Measurements from ENCODE around the gene ENDOG. TPM values are rescaled to one million over a fixed set of nuclear protein-coding genes. Genes with fewer than 3 reads are reported as not detected.
"Not testable (repeated sequence)": the region's sequence is repeated elsewhere in the genome, so short reads cannot be mapped to it uniquely, and the experiment has no call there.

The ENDOG gene
- total RNA-seq, 6 donors from 2014 or later, result 20.6 to 70.2 (median 28.8) TPM

DNA sequence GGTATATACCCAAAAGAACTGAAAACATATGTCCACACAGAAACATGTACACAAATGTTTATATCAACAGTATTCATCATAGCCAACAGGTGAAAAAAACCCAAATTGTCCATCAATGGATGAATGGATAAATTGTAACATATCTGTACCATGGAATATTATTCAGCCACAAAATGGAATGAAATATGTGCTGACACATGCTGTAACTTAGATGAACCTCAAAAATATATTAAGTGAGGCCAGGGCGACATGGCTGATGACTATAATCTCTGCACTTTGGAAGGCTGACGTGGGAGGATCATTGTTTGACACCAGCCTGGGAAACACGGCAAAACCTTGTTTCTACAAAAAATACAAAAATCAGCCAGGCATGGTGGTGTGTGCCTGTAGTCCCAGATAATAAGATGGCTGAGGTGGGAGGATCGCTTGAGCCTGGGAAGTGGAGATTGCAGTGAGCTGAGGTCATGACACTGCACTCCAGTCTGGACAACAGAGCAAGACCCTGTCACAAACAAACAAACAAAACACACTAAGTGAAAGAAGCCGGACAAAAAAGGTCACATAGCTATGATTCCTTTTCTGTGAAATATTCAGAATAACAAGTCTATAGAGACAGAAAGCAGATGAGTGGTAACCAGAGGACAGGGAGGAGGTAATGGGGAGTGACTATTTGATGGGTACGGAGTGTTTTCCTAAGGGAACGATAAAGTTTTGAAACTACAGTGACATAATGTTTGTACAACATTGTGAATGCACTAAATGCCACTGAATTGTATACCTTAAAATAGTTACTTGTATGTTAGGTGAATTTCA is 52.0 kb downstream of the ENDOG start:
- Histone ChIP-seq H3K36me3 (peaks cover 0 to 5% (median 0%) of the 10 kb centered on the region in 4 donors), H3K4me1 (no peaks in the 10 kb centered on the region), H3K27ac (no peak overlapping the region), H3K9me3 (no peaks in the 10 kb centered on the region), H3K4me3 (no peak overlapping the region), H3K27me3 (no peaks in the 10 kb centered on the region)
- ATAC-seq (ENCODE audit: low FRiP score in 2 of 2) (no peak), DNase-seq (no peak)
- TF ChIP-seq, protein P1, sequence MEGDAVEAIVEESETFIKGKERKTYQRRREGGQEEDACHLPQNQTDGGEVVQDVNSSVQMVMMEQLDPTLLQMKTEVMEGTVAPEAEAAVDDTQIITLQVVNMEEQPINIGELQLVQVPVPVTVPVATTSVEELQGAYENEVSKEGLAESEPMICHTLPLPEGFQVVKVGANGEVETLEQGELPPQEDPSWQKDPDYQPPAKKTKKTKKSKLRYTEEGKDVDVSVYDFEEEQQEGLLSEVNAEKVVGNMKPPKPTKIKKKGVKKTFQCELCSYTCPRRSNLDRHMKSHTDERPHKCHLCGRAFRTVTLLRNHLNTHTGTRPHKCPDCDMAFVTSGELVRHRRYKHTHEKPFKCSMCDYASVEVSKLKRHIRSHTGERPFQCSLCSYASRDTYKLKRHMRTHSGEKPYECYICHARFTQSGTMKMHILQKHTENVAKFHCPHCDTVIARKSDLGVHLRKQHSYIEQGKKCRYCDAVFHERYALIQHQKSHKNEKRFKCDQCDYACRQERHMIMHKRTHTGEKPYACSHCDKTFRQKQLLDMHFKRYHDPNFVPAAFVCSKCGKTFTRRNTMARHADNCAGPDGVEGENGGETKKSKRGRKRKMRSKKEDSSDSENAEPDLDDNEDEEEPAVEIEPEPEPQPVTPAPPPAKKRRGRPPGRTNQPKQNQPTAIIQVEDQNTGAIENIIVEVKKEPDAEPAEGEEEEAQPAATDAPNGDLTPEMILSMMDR (IDR thresholded peaks at IDR 0.05), result no peak
- TF ChIP-seq POLR2A (IDR thresholded peaks at IDR 0.05) (no peak), EP300 (IDR thresholded peaks at IDR 0.05) (no peak), POLR2AphosphoS5 (IDR thresholded peaks at IDR 0.05) (no peak)
- whole genome bisulfite sequencing, 2 donors, result 89 to 92% methylated on average over 7 of the region's 7 CpGs

DNA sequence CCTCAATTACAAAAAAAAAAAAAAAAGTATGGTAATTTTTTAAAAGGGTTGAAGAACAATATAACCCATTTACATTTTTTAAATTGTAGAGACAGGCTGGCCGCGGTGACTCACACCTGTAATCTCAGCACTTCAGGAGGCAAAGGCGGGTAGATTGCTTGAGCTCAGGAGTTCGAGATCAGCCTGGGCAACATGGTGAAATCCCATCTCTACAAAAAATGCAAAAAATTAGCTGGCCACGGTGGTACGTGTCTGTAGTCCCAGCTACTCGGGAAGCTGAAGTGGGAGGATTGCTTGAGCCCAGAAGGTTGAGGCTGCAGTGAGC is 52.6 kb downstream of the ENDOG start:
- H3K4me3 ChIP-seq; DNase-seq; H3K36me3 ChIP-seq; H3K27ac ChIP-seq; ATAC-seq (ENCODE audit: low FRiP score in 2 of 2); H3K9me3 ChIP-seq; H3K27me3 ChIP-seq; H3K4me1 ChIP-seq: not testable (repeated sequence)
- WGBS, 2 donors, result 92 to 94% methylated on average over 7 of the region's 7 CpGs

Other genes starting within 250 kb of the ENDOG start
- 100 to 1,000 TPM in 1 of 6 donors, 10 to 100 TPM in 5; 47.8 to 105 (median 76.8) TPM for gene DYNC2I2, start 161.7 kb upstream of the ENDOG start, total RNA-seq
- 100 to 1,000 TPM in 4 of 6 donors, 10 to 100 TPM in 2; 73.3 to 222 (median 177) TPM for gene SET, start 129.3 kb upstream of the ENDOG start, total RNA-seq
- gene PKN3, start 116.0 kb upstream of the ENDOG start, total RNA-seq, result 10 to 100 TPM in 4 of 6 donors, 1 to 10 TPM in 2; 4.8 to 38.8 (median 14.0) TPM
- 10 to 100 TPM; 21.7 to 70.1 (median 50.6) TPM for gene ZDHHC12, start 94.4 kb upstream of the ENDOG start, total RNA-seq
- 10 to 100 TPM; 30.9 to 55.5 (median 44.0) TPM for gene ZER1, start 46.6 kb upstream of the ENDOG start, total RNA-seq
- gene TBC1D13, start 31.2 kb upstream of the ENDOG start, total RNA-seq, result 10 to 100 TPM; 14.7 to 27.0 (median 19.2) TPM
- gene SPOUT1, start 11.3 kb downstream of the ENDOG start, total RNA-seq, result 100 to 1,000 TPM in 1 of 6 donors, 10 to 100 TPM in 5; 10.5 to 108 (median 41.7) TPM
- gene KYAT1, start 63.5 kb downstream of the ENDOG start, total RNA-seq, result 10 to 100 TPM in 1 of 6 donors, 1 to 10 TPM in 5; 3.9 to 10.5 (median 5.4) TPM
- gene LRRC8A, start 63.6 kb downstream of the ENDOG start, total RNA-seq, result 100 to 1,000 TPM in 2 of 6 donors, 10 to 100 TPM in 4; 49.0 to 132 (median 67.0) TPM
- gene PHYHD1, start 102.5 kb downstream of the ENDOG start, total RNA-seq, result 100 to 1,000 TPM in 1 of 6 donors, 10 to 100 TPM in 5; 27.6 to 286 (median 57.7) TPM
- 10 to 100 TPM in 5 of 6 donors, 1 to 10 TPM in 1; 5.7 to 24.5 (median 12.3) TPM for gene DOLK, start 129.1 kb downstream of the ENDOG start, total RNA-seq
- gene NUP188, start 129.2 kb downstream of the ENDOG start, total RNA-seq, result 100 to 1,000 TPM in 1 of 6 donors, 10 to 100 TPM in 5; 30.4 to 225 (median 50.1) TPM
- 100 to 1,000 TPM in 2 of 6 donors, 10 to 100 TPM in 4; 69.6 to 202 (median 94.1) TPM for gene SH3GLB2, start 209.8 kb downstream of the ENDOG start, total RNA-seq
- 10 to 100 TPM; 18.6 to 95.3 (median 28.6) TPM for gene MIGA2, start 218.1 kb downstream of the ENDOG start, total RNA-seq